Endodermal cell (in vitro differentiated cells): ENCODE data around the gene KRT33B. TPM values are rescaled to one million over a fixed set of nuclear protein-coding genes. Genes with fewer than 3 reads are reported as not detected.

Experiments
- DNase-seq: peaks from one replicate; pipeline ENCODE4 v3.0.0-alpha.2; 2017
- H3K27ac ChIP-seq: 2 replicates; pipeline ENCODE4 v1.5.1; 2013; ENCODE audit warnings: mild to moderate bottlenecking, low read depth, low read length, moderate library complexity
- H3K27me3 ChIP-seq: 2 replicates; pipeline ENCODE4 v1.6.1; 2013; ENCODE audit warnings: mild to moderate bottlenecking, low read length, moderate library complexity; ENCODE audit not compliant: insufficient read depth, control insufficient read depth, poor library complexity, severe bottlenecking
- H3K36me3 ChIP-seq: 2 replicates; pipeline ENCODE4 v1.7.0; 2013; ENCODE audit warnings: mild to moderate bottlenecking, low read length, moderate library complexity; ENCODE audit not compliant: control insufficient read depth, insufficient read depth
- H3K4me1 ChIP-seq: one replicate; pipeline ENCODE4 v1.7.0; 2013; ENCODE audit warnings: low read length; ENCODE audit not compliant: control insufficient read depth, insufficient read depth
- H3K4me3 ChIP-seq: 2 replicates; pipeline ENCODE4 v1.5.1; 2013; ENCODE audit warnings: mild to moderate bottlenecking, low read length, moderate library complexity
- H3K9ac ChIP-seq: 2 replicates; pipeline ENCODE4 v1.6.1; 2013; ENCODE audit warnings: mild to moderate bottlenecking, low read length, moderate library complexity; ENCODE audit not compliant: poor library complexity, severe bottlenecking; ENCODE audit errors: extremely low read depth
- H3K9me3 ChIP-seq: 2 replicates; pipeline ENCODE4 v1.6.1; 2013; ENCODE audit warnings: mild to moderate bottlenecking, low read length, moderate library complexity; ENCODE audit not compliant: control insufficient read depth
- H3K27ac Mint-ChIP-seq: 2 replicates; pipeline ENCODE4 v1.8.0; 2020; ENCODE audit warnings: mixed read lengths
- H3K27me3 Mint-ChIP-seq: 2 replicates; pipeline ENCODE4 v1.8.0; 2021; ENCODE audit warnings: mild to moderate bottlenecking, mixed read lengths; ENCODE audit not compliant: insufficient read depth
- H3K36me3 Mint-ChIP-seq: 2 replicates; pipeline ENCODE4 v1.8.0; 2020; ENCODE audit warnings: low read depth, mixed read lengths
- H3K4me1 Mint-ChIP-seq: 2 replicates; pipeline ENCODE4 v1.8.0; 2020; ENCODE audit warnings: mixed read lengths
- H3K4me3 Mint-ChIP-seq: 2 replicates; pipeline ENCODE4 v1.8.0; 2020; ENCODE audit warnings: mild to moderate bottlenecking, moderate library complexity, mixed read lengths
- H3K9me3 Mint-ChIP-seq: 2 replicates; pipeline ENCODE4 v1.8.0; 2020; ENCODE audit warnings: mild to moderate bottlenecking, mixed read lengths
- WGBS, 2 experiments: methylation state at CpG; one replicate each; pipeline versions ENCODE4 v1.1.5 to v1.1.7; 2013; ENCODE audit warnings: missing lambda C conversion rate in 2 of 2, mixed read lengths in 1 of 2; ENCODE audit not compliant: insufficient coverage in 1 of 2, insufficient read length in 1 of 2; 5-methylcytosine and 5-hydroxymethylcytosine counted together
- total RNA-seq, 2 donors: library from RNA; stranded (reverse); fragmentation: NEBNext Ultra II Directional in 1 of 2; extraction: Animal tissue kit (Norgen Biotek cat#: 25700) in 1 of 2; gene quantifications; 2 replicates in 1 of 2; 3 replicates in 1 of 2; pipeline ENCODE4 v1.2.1, GENCODE V29; 2021
- TF ChIP-seq, protein P1 (sequence below): fragments of 200-600 bp; sonication (generic); conservative IDR thresholded peaks from 2 replicates; pipeline ENCODE4 v1.5.0; 2021; ENCODE audit warnings: antibody characterized with exemption, mild to moderate bottlenecking

The KRT33B gene
- total RNA-seq, 2 donors from 2014 or later = not detected

GRCh38 chr17:41322903-41323895 is 46.4 kb downstream of the KRT33B start:
- Histone ChIP-seq H3K4me3 (no peak overlapping the region), H3K9ac (no peak overlapping the region), H3K4me1 (no peaks in the 10 kb centered on the region), H3K36me3 (no peaks in the 10 kb centered on the region), H3K9me3 (peaks cover 12% of the 10 kb centered on the region), H3K27me3 (no peaks in the 10 kb centered on the region), H3K27ac (no peak overlapping the region)
- H3K27ac Mint-ChIP-seq = no peak overlapping the region
- DNase-seq = no peak
- H3K9me3 Mint-ChIP-seq = peaks cover 11% of the 10 kb centered on the region
- no peaks in the 10 kb centered on the region for H3K36me3 Mint-ChIP-seq
- WGBS, 2 experiments = 91 to 92% methylated on average over 5 to 11 of the region's 11 CpGs
- TF ChIP-seq, protein P1, sequence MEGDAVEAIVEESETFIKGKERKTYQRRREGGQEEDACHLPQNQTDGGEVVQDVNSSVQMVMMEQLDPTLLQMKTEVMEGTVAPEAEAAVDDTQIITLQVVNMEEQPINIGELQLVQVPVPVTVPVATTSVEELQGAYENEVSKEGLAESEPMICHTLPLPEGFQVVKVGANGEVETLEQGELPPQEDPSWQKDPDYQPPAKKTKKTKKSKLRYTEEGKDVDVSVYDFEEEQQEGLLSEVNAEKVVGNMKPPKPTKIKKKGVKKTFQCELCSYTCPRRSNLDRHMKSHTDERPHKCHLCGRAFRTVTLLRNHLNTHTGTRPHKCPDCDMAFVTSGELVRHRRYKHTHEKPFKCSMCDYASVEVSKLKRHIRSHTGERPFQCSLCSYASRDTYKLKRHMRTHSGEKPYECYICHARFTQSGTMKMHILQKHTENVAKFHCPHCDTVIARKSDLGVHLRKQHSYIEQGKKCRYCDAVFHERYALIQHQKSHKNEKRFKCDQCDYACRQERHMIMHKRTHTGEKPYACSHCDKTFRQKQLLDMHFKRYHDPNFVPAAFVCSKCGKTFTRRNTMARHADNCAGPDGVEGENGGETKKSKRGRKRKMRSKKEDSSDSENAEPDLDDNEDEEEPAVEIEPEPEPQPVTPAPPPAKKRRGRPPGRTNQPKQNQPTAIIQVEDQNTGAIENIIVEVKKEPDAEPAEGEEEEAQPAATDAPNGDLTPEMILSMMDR = no peak
- no peaks in the 10 kb centered on the region for H3K4me1 Mint-ChIP-seq
- peaks cover 7% of the 10 kb centered on the region for H3K27me3 Mint-ChIP-seq
- H3K4me3 Mint-ChIP-seq = no peak overlapping the region

DNA sequence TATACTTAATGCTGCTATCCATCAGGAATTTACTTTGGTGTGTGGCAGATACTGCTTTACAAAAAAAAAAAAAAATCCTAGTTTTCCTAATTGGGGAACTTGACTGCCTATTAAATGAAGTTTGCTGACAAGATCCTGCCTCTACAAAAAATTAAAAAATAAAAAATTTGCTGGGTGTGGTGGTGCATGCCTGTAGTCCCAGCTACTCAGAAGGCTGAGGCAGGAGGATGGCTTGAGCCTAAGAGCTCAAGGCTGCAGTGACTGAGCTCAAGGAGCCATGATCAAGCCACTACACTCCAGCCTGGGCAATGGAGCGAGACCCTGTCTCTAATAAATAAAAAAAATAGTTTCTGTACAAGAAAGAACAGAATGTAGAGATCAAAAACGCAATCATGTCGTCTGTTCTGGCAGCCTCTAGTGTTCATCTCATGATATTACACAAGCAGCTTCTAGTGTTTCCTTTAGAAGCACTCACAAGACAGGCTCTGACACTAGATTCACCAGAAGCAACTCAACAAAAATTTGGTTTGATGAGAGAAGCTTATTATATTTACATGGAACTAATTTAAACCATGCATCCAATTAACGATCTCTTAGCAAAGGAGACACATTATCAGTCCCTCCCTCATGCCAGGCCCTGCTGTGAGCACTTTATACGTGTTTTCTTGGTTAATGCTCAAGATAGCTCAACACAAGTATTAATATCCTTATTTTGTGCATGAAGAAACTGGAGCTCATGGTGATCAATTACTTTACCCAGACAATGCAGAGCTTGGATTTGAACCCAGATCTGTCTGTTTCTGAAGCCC is 47.3 kb downstream of the KRT33B start:
- no peak overlapping the region for H3K9ac ChIP-seq
- H3K36me3 Mint-ChIP-seq = no peaks in the 10 kb centered on the region
- peaks cover 12% of the 10 kb centered on the region for H3K9me3 ChIP-seq
- no peak overlapping the region for H3K27ac ChIP-seq
- no peaks in the 10 kb centered on the region for H3K4me1 ChIP-seq
- H3K27me3 ChIP-seq = no peaks in the 10 kb centered on the region
- no peak overlapping the region for H3K4me3 ChIP-seq
- no peak overlapping the region for H3K4me3 Mint-ChIP-seq
- no peak overlapping the region for H3K27ac Mint-ChIP-seq
- H3K36me3 ChIP-seq = no peaks in the 10 kb centered on the region
- H3K9me3 Mint-ChIP-seq = peaks cover 11% of the 10 kb centered on the region
- DNase-seq = peak; percentile 45
- 55 to 61% methylated on average over 4 to 5 of the region's 5 CpGs for WGBS, 2 experiments
- no peaks in the 10 kb centered on the region for H3K4me1 Mint-ChIP-seq
- TF ChIP-seq, protein P1 = peak; percentile 85
- peaks cover 7% of the 10 kb centered on the region for H3K27me3 Mint-ChIP-seq

DNA sequence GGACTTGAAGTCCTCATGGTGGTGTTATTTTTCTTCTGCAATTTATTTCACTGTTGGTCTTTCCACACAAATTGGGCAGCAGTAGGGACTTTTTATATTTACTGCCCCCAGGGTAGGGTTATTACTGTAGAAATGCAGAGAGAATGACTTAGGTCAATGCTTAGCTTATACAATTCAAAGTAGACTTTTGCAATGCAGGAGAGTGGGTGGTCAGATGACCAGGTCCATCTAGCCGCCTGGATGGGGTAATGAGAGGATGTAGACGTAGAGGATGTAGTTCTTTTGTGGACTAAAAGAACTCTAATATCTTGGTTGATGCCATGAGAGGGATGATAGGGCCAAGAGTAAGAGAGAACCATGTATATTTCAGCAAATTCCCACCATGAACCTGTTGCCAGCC is 51.4 kb downstream of the KRT33B start:
- Histone ChIP-seq H3K4me1 (no peaks in the 10 kb centered on the region), H3K36me3 (no peaks in the 10 kb centered on the region), H3K27ac (no peak overlapping the region), H3K27me3 (no peaks in the 10 kb centered on the region), H3K9ac (no peak overlapping the region), H3K4me3 (no peak overlapping the region), H3K9me3 (peaks cover 12% of the 10 kb centered on the region)
- H3K4me3 Mint-ChIP-seq = no peak overlapping the region
- WGBS, 2 experiments = 47 to 60% methylated on average over 1 to 2 of the region's 2 CpGs
- TF ChIP-seq, protein P1 = no peak
- H3K27me3 Mint-ChIP-seq = peaks cover 9% of the 10 kb centered on the region
- H3K9me3 Mint-ChIP-seq = peaks cover 11% of the 10 kb centered on the region
- H3K27ac Mint-ChIP-seq = no peak overlapping the region
- H3K36me3 Mint-ChIP-seq = no peaks in the 10 kb centered on the region
- DNase-seq = no peak
- no peaks in the 10 kb centered on the region for H3K4me1 Mint-ChIP-seq
